ENCODE results near the gene EXOC4.

DNA sequence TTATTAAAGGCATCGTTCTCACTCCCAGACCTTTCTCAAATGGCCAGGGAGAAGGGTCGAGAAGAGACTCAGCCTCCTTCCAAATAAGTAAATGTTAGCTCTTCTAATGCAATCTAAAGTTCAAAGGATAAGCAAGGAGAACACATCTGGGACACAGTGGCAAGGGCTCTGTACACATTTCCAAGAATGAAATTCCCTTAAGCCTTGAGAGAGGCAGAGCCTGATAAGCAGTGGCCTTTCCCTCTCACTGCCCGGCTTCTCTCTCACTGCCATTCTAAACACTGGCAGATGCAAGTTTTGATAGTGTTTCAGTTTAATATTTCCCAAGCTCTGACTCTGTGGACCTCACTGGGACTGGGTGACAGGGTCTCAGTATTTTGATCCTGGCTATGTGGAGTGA lies 35.1 kb upstream of the EXOC4 start:
- TF ChIP-seq, protein P1, sequence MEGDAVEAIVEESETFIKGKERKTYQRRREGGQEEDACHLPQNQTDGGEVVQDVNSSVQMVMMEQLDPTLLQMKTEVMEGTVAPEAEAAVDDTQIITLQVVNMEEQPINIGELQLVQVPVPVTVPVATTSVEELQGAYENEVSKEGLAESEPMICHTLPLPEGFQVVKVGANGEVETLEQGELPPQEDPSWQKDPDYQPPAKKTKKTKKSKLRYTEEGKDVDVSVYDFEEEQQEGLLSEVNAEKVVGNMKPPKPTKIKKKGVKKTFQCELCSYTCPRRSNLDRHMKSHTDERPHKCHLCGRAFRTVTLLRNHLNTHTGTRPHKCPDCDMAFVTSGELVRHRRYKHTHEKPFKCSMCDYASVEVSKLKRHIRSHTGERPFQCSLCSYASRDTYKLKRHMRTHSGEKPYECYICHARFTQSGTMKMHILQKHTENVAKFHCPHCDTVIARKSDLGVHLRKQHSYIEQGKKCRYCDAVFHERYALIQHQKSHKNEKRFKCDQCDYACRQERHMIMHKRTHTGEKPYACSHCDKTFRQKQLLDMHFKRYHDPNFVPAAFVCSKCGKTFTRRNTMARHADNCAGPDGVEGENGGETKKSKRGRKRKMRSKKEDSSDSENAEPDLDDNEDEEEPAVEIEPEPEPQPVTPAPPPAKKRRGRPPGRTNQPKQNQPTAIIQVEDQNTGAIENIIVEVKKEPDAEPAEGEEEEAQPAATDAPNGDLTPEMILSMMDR (IDR thresholded peaks at IDR 0.05) = no peak
- no peak for TF ChIP-seq EP300 (IDR thresholded peaks at IDR 0.05)

Measured in ovary (tissue), 3 donors.